Adrenal gland (tissue), 12 donors: ENCODE measurements around the gene LEF1. TPM values are rescaled to one million over a fixed set of nuclear protein-coding genes. Genes with fewer than 3 reads are reported as not detected.

ENCODE experiments used
- DNase-seq, 7 donors: peaks; one replicate each; pipeline ENCODE4 v3.0.0-alpha.2; 2019 to 2020
- H3K27ac ChIP-seq, 5 donors: fragments of 200-600 bp; sonication (generic) in 4 of 5; 1 replicate in 3 of 5; 2 replicates in 2 of 5; pipeline versions ENCODE4 v1.5.1 to v1.8.0; 2016 to 2020; ENCODE audit warnings: mild to moderate bottlenecking in 1 of 5
- H3K27me3 ChIP-seq: fragments of 200-600 bp; 2 replicates; pipeline ENCODE4 v1.8.0; 2021
- H3K36me3 ChIP-seq, 2 donors: fragments of 200-600 bp; replicated peaks in 1 of 2; 1 replicate in 1 of 2; 2 replicates in 1 of 2; pipeline versions ENCODE4 v1.5.1 to v1.8.0; 2018 to 2022
- H3K4me1 ChIP-seq, 2 donors: fragments of 200-600 bp; replicated peaks in 1 of 2; 1 replicate in 1 of 2; 2 replicates in 1 of 2; pipeline versions ENCODE4 v1.5.1 to v1.8.0; 2018 to 2021
- H3K4me3 ChIP-seq, 4 donors: fragments of 200-600 bp; sonication (generic) in 3 of 4; one replicate each; pipeline ENCODE4 v1.5.1; 2016 to 2018
- H3K9me3 ChIP-seq, 3 donors: fragments of 200-600 bp; sonication (generic) in 1 of 3; replicated peaks in 1 of 3; 1 replicate in 2 of 3; 2 replicates in 1 of 3; pipeline versions ENCODE4 v1.5.1 to v1.8.0; 2016 to 2021
- CTCF ChIP-seq, 6 experiments: fragments of 450-650 bp in 4 of 6; fragments of 200-600 bp in 2 of 6; sonication (generic) in 1 of 6; IDR thresholded peaks; 1 replicate in 5 of 6; 2 replicates in 1 of 6; pipeline versions ENCODE4 v1.5.1 to v1.8.0; 2016 to 2021; ENCODE audit warnings: antibody characterized with exemption in 6 of 6, mild to moderate bottlenecking in 2 of 6, moderate library complexity in 1 of 6
- POLR2A ChIP-seq, 2 donors: fragments of 450-650 bp; IDR thresholded peaks; one replicate each; pipeline ENCODE4 v1.6.1; 2017; ENCODE audit warnings: antibody characterized with exemption in 2 of 2, mild to moderate bottlenecking in 2 of 2, moderate library complexity in 1 of 2
- WGBS, 4 donors: extraction: QIAGEN DNeasy Blood & Tissue Kit in 2 of 4; methylation state at CpG; one replicate each; pipeline versions ENCODE4 v1.1.5 to v1.1.7; 2013 to 2017; 5-methylcytosine and 5-hydroxymethylcytosine counted together
- intact Hi-C, 2 donors: fragments of 100-400 bp; cut with DNase I; formaldehyde crosslinking; loops; one replicate each; pipeline versions ENCODE4 v1.14.1 to v1.15.0; 2022 to 2023
- polyA plus RNA-seq, 3 donors: library from polyadenylated mRNA; stranded (reverse); fragments of 200-250 nt in 2 of 3; fragments of 350-450 nt in 1 of 3; fragmentation: Illumina TruSeq in 1 of 3; extraction: RNeasy Lipid Tissue Mini Kit (QIAGEN cat#74804) in 1 of 3; gene quantifications; one replicate each; pipeline ENCODE4 v1.2.3, GENCODE V29; 2013 to 2014
- total RNA-seq, 9 donors: library from RNA; depleted of rRNA in 4 of 9; stranded (reverse); fragments of >200 nt in 4 of 9; fragments of 120-200 nt in 1 of 9; fragmentation: NEBNext Ultra II Directional in 1 of 9; extraction: Animal tissue kit (Norgen Biotek cat#: 25700) in 1 of 9; gene quantifications; one replicate each; pipeline versions ENCODE4 v1.1.0 to v1.2.4, GENCODE V29; 2013 to 2023
- donor health status: healthy with polysubstance abuse.
- donor health status: Bipolar disorder and iron deficiency.
- donor health status: DM: yes; HTN: yes; CAD: no.
- donor health status: DM: no; HTN: no; CAD: no.
- donor health status: DM: no; HTN: no; CAD: no.
- donor health status: DM: yes; HTN: yes; CAD: no.

LEF1 gene
- total and polyA plus RNA-seq, 12 donors = 6.1 to 78.2 (median 41.5) TPM

DNA sequence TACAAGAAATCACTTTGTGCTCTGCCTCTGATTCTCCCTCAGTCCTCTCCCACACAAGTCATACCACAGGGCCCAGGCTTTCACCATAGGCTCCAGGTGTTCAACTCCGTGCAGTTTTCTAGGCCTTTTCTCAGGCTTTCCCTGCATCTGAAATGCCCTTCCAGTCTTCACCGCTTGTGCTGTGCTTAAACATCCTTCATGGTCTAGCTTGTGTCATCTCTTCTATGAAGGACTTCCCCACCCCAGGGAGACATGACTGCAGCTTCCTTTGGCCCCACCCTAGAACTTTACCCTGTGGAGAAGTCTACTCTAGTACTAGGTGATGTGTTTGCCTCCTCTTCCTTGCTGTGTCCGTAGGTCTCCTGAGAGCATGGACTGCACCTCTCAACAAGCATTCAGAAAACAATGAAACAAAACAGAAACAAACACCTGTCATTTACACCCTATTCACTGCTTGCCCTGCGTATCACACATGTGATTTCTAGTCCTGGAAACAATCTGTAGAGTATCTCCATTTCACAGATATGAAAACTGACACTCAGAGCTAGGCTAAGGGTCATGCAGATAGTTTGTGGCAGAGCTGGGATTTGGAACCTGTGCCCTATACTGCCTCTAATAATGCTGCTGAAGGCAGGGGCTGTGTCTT lies 22.7 kb upstream of the LEF1 start:
- Histone ChIP-seq H3K36me3 (no peaks in the 10 kb centered on the region), H3K4me3 (no peak overlapping the region), H3K27me3 (no peaks in the 10 kb centered on the region), H3K4me1 (no peaks in the 10 kb centered on the region), H3K27ac (no peak overlapping the region), H3K9me3 (no peaks in the 10 kb centered on the region)
- intact Hi-C loops = no loop called here
- DNase-seq = no peak
- WGBS, 4 donors = 91 to 98% (median 92%) methylated on average over 4 of the region's 4 CpGs
- TF ChIP-seq POLR2A (IDR thresholded peaks at IDR 0.05) (no peak), CTCF (IDR thresholded peaks at IDR 0.05) (no peak)

- no peak overlapping the region for H3K27ac ChIP-seq
- TF ChIP-seq POLR2A (IDR thresholded peaks at IDR 0.05) (no peak), CTCF (IDR thresholded peaks at IDR 0.05) (no peak)
- 46 to 52% (median 46%) methylated on average over 2 of the region's 2 CpGs for WGBS, 4 donors
Measured at GRCh38 chr4:108188770-108189169, 20.0 kb upstream of the LEF1 start.

DNA sequence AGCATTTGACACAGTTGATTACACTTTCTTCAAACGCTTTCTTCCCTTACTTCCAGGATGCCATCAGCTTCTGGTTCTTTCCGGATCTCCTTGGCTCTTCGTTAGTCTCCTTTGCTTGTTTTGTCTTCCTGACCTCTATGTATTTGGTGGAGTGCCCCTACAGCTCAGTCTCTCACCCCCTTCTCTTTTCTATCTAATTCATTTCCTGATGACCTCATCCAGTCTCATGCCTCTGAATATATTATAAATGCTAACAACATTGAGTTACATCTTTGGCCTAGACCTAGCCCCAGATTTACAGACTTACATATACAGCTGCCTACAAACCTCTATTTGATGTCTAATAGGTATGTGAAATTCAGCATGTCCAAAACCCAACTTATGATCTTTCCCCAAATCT lies 16.5 kb upstream of the LEF1 start:
- Histone ChIP-seq H3K27me3 (no peaks in the 10 kb centered on the region), H3K36me3 (no peaks in the 10 kb centered on the region), H3K9me3 (no peaks in the 10 kb centered on the region), H3K4me1 (no peaks in the 10 kb centered on the region), H3K4me3 (no peak overlapping the region), H3K27ac (no peak overlapping the region)
- DNase-seq = no peak
- intact Hi-C loops = no loop called here
- WGBS, 4 donors = 83 to 91% (median 85%) methylated on average over 3 of the region's 3 CpGs
- TF ChIP-seq POLR2A (IDR thresholded peaks at IDR 0.05) = no peak
- TF ChIP-seq CTCF (IDR thresholded peaks at IDR 0.05) = no peak

More at GRCh38 chr4:108188770-108189169, 20.0 kb upstream of the LEF1 start:
- Histone ChIP-seq H3K27me3 (no peaks in the 10 kb centered on the region), H3K36me3 (no peaks in the 10 kb centered on the region), H3K4me3 (no peak overlapping the region), H3K4me1 (no peaks in the 10 kb centered on the region), H3K9me3 (no peaks in the 10 kb centered on the region)
- intact Hi-C loops = no loop called here
- no peak for DNase-seq

DNA sequence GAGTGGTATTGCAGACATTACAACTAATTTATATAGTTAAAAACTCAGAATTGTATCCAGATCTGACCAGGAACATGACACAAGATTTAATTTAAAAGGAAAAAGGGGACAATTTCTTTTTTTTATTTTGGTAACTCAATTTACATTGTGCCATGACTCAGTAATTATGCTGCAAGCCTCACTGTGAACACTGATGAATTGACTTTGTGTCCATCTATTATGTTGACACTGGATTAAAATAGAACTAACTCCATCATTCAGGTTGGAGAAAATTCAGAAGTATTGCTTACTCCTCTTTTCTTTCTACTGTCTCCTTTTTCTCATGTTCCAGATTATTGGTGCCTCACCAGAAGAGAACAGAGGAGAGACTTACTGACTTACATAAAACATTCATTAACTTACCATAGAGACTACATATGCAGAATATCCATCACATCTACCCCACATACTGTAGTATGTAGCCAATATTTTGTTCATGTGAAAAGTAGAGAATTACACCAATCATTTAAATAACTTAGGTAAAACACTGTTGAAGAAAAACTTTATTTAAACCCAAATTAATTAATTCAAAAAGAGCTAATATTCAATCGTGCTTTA lies 15.8 kb upstream of the LEF1 start:
- DNase-seq = no peak
- intact Hi-C loops = no loop called here
- 71 to 91% (median 87%) methylated on average over 1 of the region's 1 CpG for WGBS, 4 donors
- TF ChIP-seq POLR2A (IDR thresholded peaks at IDR 0.05) (no peak), CTCF (IDR thresholded peaks at IDR 0.05) (no peak)
- Histone ChIP-seq H3K9me3 (no peaks in the 10 kb centered on the region), H3K36me3 (no peaks in the 10 kb centered on the region), H3K4me1 (no peaks in the 10 kb centered on the region), H3K27ac (no peak overlapping the region), H3K4me3 (no peak overlapping the region), H3K27me3 (no peaks in the 10 kb centered on the region)
